Measurements from ENCODE around the gene RTTN.

GRCh38 chr18:70031221-70031620 lies 174.3 kb downstream of the RTTN start:
- TF ChIP-seq CTCF (IDR thresholded peaks at IDR 0.05) = no peak
- no peak for TF ChIP-seq POLR2A (IDR thresholded peaks at IDR 0.05)

Data from testis (tissue), 2 donors.